Measurements from ENCODE around the gene DDX54. TPM values are rescaled to one million over a fixed set of nuclear protein-coding genes. Genes with fewer than 3 reads are reported as not detected.
A peak's percentile ranks its signal among the peaks of the same experiment; 100 is the strongest.

DDX54 gene
- total RNA-seq, 2 donors from 2014 or later, result 68.1 to 69.0 TPM

DNA sequence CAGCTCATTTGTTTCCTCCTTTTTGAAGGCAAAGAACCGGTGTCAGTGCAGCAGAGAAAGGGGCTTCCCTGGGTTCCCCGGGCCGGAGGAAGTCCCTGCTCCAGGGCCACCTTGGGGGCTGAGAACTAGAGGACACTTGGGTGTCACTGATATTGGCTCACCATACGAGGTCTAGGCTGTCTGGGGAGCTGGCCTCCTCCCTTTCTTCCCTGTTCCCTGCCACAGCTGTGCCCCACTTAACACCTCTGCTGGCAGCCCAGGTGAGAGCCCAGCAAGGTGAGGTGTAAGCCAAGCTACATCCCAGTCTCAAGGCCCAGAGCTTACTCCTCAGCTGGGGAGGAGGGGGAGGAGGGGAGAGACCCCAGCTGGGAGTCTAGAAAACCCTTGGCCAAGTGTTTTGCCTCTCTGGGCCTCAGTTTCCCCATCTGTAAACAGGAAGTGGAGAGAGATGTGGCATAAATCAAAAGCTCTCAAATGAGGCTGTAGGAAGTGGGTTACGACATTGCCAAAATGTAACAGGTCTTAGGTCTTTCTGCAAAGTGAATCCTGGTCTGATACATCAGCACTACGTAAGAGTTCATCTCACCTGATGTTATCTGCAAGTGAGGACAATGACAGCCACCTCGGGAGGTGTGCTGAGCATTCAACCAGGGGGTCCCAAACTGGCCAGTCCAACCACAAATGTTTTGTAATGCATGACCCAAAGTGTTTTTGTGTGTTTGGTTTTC, 75.2 kb downstream of the DDX54 start:
- Histone ChIP-seq H3K27me3 (ENCODE audit: control insufficient read depth, insufficient read depth, low read length, poor library complexity, severe bottlenecking) (peaks cover under 1% of the 10 kb centered on the region), H3K4me1 (ENCODE audit: control insufficient read depth, insufficient read depth, low read length) (peaks cover 7% of the 10 kb centered on the region), H3K9me3 (ENCODE audit: control insufficient read depth, low read length) (no peaks in the 10 kb centered on the region), H3K27ac (ENCODE audit: low read depth, low read length) (no peak overlapping the region), H3K36me3 (ENCODE audit: control insufficient read depth, insufficient read depth, low read length) (no peaks in the 10 kb centered on the region), H3K9ac (ENCODE audit: extremely low read depth, low read length, poor library complexity, severe bottlenecking) (no peak overlapping the region), H3K4me3 (ENCODE audit: low read length) (no peak overlapping the region)
- Mint-ChIP-seq H3K36me3 (ENCODE audit: low read depth) (no peaks in the 10 kb centered on the region), H3K27ac (no peak overlapping the region), H3K4me3 (no peak overlapping the region), H3K27me3 (ENCODE audit: insufficient read depth) (peaks cover 5% of the 10 kb centered on the region), H3K9me3 (no peaks in the 10 kb centered on the region), H3K4me1 (peaks cover 13% of the 10 kb centered on the region)
- TF ChIP-seq, protein P1, sequence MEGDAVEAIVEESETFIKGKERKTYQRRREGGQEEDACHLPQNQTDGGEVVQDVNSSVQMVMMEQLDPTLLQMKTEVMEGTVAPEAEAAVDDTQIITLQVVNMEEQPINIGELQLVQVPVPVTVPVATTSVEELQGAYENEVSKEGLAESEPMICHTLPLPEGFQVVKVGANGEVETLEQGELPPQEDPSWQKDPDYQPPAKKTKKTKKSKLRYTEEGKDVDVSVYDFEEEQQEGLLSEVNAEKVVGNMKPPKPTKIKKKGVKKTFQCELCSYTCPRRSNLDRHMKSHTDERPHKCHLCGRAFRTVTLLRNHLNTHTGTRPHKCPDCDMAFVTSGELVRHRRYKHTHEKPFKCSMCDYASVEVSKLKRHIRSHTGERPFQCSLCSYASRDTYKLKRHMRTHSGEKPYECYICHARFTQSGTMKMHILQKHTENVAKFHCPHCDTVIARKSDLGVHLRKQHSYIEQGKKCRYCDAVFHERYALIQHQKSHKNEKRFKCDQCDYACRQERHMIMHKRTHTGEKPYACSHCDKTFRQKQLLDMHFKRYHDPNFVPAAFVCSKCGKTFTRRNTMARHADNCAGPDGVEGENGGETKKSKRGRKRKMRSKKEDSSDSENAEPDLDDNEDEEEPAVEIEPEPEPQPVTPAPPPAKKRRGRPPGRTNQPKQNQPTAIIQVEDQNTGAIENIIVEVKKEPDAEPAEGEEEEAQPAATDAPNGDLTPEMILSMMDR (conservative IDR thresholded peaks at IDR 0.05), result no peak
- peak; percentile 80 for DNase-seq
- WGBS, 2 experiments (ENCODE audit: insufficient coverage in 1 of 2, insufficient read length in 1 of 2), result 79 to 88% methylated on average over 3 to 7 of the region's 7 CpGs

DNA sequence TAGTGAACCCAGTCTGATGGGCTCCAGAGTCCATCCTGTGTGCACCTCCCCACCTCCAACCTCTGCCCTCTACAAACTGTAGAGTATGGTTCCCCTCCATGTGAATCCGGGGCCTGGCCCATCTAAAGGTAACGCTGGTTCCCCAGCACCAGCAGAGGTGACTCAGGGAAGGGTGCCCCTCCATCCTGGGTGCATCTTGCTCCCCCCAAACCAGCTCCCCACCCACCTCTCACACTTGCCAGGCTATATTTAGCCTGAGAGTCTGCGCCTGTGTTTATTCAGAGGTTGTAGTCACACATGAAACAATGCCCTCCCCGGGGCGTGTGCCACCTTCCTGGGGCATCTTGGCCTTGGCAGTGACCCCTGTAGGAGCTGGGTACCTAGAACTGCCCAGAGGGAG, 75.9 kb downstream of the DDX54 start:
- TF ChIP-seq, protein P1 (conservative IDR thresholded peaks at IDR 0.05), result no peak
- Histone ChIP-seq H3K27me3 (ENCODE audit: control insufficient read depth, insufficient read depth, low read length, poor library complexity, severe bottlenecking) (peaks cover 7% of the 10 kb centered on the region), H3K4me3 (ENCODE audit: low read length) (no peak overlapping the region), H3K4me1 (ENCODE audit: control insufficient read depth, insufficient read depth, low read length) (peaks cover 7% of the 10 kb centered on the region), H3K9me3 (ENCODE audit: control insufficient read depth, low read length) (no peaks in the 10 kb centered on the region), H3K36me3 (ENCODE audit: control insufficient read depth, insufficient read depth, low read length) (no peaks in the 10 kb centered on the region), H3K9ac (ENCODE audit: extremely low read depth, low read length, poor library complexity, severe bottlenecking) (no peak overlapping the region), H3K27ac (ENCODE audit: low read depth, low read length) (no peak overlapping the region)
- Mint-ChIP-seq H3K27me3 (ENCODE audit: insufficient read depth) (peaks cover 9% of the 10 kb centered on the region), H3K36me3 (ENCODE audit: low read depth) (no peaks in the 10 kb centered on the region), H3K4me3 (no peak overlapping the region), H3K27ac (no peak overlapping the region), H3K4me1 (peaks cover 13% of the 10 kb centered on the region), H3K9me3 (no peaks in the 10 kb centered on the region)
- no peak for DNase-seq
- 93 to 100% methylated on average over 1 to 5 of the region's 5 CpGs for WGBS, 2 experiments (ENCODE audit: insufficient coverage in 1 of 2, insufficient read length in 1 of 2)

DNA sequence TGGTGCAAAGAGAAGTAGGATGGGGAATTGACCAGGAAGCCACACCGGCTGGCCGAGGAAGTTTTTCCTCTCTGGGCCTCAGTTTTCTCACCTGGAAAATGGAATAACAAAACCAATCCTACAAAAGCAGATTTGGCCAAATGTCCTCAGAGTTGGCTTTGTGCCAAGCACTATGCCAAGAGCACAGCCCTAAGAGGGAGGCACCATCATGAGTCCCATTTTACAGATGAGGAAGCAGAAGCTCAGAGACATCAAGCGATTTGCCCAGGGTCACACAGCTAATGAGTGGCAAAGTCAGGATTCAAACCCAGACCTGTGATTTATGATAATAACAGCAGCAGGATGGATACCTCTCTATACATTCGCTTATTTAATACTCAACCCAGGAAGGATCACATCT, 77.0 kb downstream of the DDX54 start:
- Histone ChIP-seq H3K27me3 (ENCODE audit: control insufficient read depth, insufficient read depth, low read length, poor library complexity, severe bottlenecking) (peaks cover 7% of the 10 kb centered on the region), H3K4me3 (ENCODE audit: low read length) (no peak overlapping the region), H3K27ac (ENCODE audit: low read depth, low read length) (no peak overlapping the region), H3K9me3 (ENCODE audit: control insufficient read depth, low read length) (no peaks in the 10 kb centered on the region), H3K9ac (ENCODE audit: extremely low read depth, low read length, poor library complexity, severe bottlenecking) (no peak overlapping the region), H3K4me1 (ENCODE audit: control insufficient read depth, insufficient read depth, low read length) (peaks cover 7% of the 10 kb centered on the region), H3K36me3 (ENCODE audit: control insufficient read depth, insufficient read depth, low read length) (no peaks in the 10 kb centered on the region)
- Mint-ChIP-seq H3K36me3 (ENCODE audit: low read depth) (no peaks in the 10 kb centered on the region), H3K27ac (no peak overlapping the region), H3K9me3 (no peaks in the 10 kb centered on the region), H3K27me3 (ENCODE audit: insufficient read depth) (peaks cover 14% of the 10 kb centered on the region), H3K4me3 (no peak overlapping the region), H3K4me1 (peaks cover 13% of the 10 kb centered on the region)
- 92 to 100% methylated on average over 2 to 4 of the region's 4 CpGs for WGBS, 2 experiments (ENCODE audit: insufficient coverage in 1 of 2, insufficient read length in 1 of 2)
- TF ChIP-seq, protein P1 (conservative IDR thresholded peaks at IDR 0.05), result no peak
- DNase-seq, result no peak

Small RNAs within 50 kb of the gene (microRNA-seq; reads per million reads assigned to microRNA genes)
- gene MIR7106 (ENCODE audit: borderline microRNAs expressed), result not detected

Other genes starting within 250 kb of the DDX54 start
- under 1 TPM; 0.64 to 0.84 TPM for gene OAS3, start 247.0 kb downstream of the DDX54 start, total RNA-seq
- gene OAS2, start 207.0 kb downstream of the DDX54 start, total RNA-seq, result not detected
- gene DTX1, start 128.7 kb downstream of the DDX54 start, total RNA-seq, result 1 to 10 TPM; 3.3 to 4.9 TPM
- gene RASAL1, start 49.7 kb downstream of the DDX54 start, total RNA-seq, result 1 to 10 TPM in 1 of 2 donors, under 1 TPM in 1; 0.77 to 1.4 TPM
- gene CFAP73, start 35.8 kb downstream of the DDX54 start, total RNA-seq, result not detected
- gene RITA1, start 243 bp upstream of the DDX54 start, total RNA-seq, result 10 to 100 TPM; 18.8 to 20.3 TPM
- gene TPCN1, start 36.0 kb upstream of the DDX54 start, total RNA-seq, result 10 to 100 TPM; 18.9 to 30.8 TPM
- gene SLC8B1, start 149.6 kb upstream of the DDX54 start, total RNA-seq, result 1 to 10 TPM; 6.9 to 9.1 TPM
- gene PLBD2, start 173.1 kb upstream of the DDX54 start, total RNA-seq, result 10 to 100 TPM; 19.6 to 27.6 TPM
- gene SDS, start 218.4 kb upstream of the DDX54 start, total RNA-seq, result not detected
- 1 to 10 TPM; 2.4 to 5.7 TPM for gene SDSL, start 236.9 kb upstream of the DDX54 start, total RNA-seq

Measured in endodermal cell (in vitro differentiated cells).